SK-N-SH (cell line): ENCODE data around the gene HMG20A. TPM values are rescaled to one million over a fixed set of nuclear protein-coding genes. Genes with fewer than 3 reads are reported as not detected.

Experiments
- CTCF ChIA-PET: fragments of 300-600, 350-600 bp; formaldehyde crosslinking; extraction: SDS; loops from one replicate; lab custom pipeline; 2021; lab: Yijun Ruan, JAX
- POLR2A ChIA-PET: fragments of 350-600 bp; sonication (Branson Sonifier 250); formaldehyde crosslinking; extraction: SDS; loops from one replicate; lab custom pipeline; 2020; ENCODE audit warnings: antibody characterized with exemption, inconsistent platforms; lab: Yijun Ruan, JAX
- DNase-seq: peaks from one replicate; pipeline ENCODE4 v3.0.0; 2012
- H2AFZ ChIP-seq: fragments of 200-600 bp; sonication (generic); 2 replicates; pipeline ENCODE4 v1.8.1; 2016; ENCODE audit warnings: antibody characterized with exemption, mild to moderate bottlenecking, low read depth
- H3F3A ChIP-seq: fragments of 200-600 bp; sonication (generic); replicated peaks from 2 replicates; pipeline ENCODE3; 2016; ENCODE audit warnings: antibody characterized with exemption, mild to moderate bottlenecking; ENCODE audit not compliant: insufficient read depth
- H3K27ac ChIP-seq, 2 experiments: fragments of 200-500 bp in 1 of 2; fragments of 200-600 bp in 1 of 2; sonication (Bioruptor generic) in 1 of 2; sonication (generic), shearing (Covaris generic) in 1 of 2; 2 replicates each; pipeline versions ENCODE4 v1.5.1 to v1.6.1; 2014 to 2016; ENCODE audit warnings: low read depth in 2 of 2, inconsistent platforms in 1 of 2, low read length in 1 of 2, mild to moderate bottlenecking in 1 of 2, mixed read lengths in 1 of 2
- H3K27me3 ChIP-seq: fragments of 200-600 bp; sonication (generic), shearing (Covaris generic); 2 replicates; pipeline ENCODE4 v1.6.1; 2016; ENCODE audit warnings: mixed run types; ENCODE audit not compliant: insufficient read depth
- H3K36me3 ChIP-seq, 2 experiments: fragments of 200-500 bp in 1 of 2; fragments of 200-600 bp in 1 of 2; sonication (Bioruptor generic) in 1 of 2; sonication (generic) in 1 of 2; replicated peaks in 1 of 2; 2 replicates each; pipeline versions ENCODE3 to v1.5.1; 2014 to 2016; ENCODE audit warnings: low read length in 1 of 2, mild to moderate bottlenecking in 1 of 2; ENCODE audit not compliant: insufficient read depth in 2 of 2, control insufficient read depth in 1 of 2
- H3K4me1 ChIP-seq, 2 experiments: fragments of 200-500 bp in 1 of 2; fragments of 200-600 bp in 1 of 2; sonication (Bioruptor generic) in 1 of 2; sonication (generic), shearing (Covaris generic) in 1 of 2; 2 replicates each; pipeline versions ENCODE4 v1.5.1 to v1.6.1; 2014 to 2016; ENCODE audit warnings: low read depth in 1 of 2, low read length in 1 of 2, mixed run types in 1 of 2; ENCODE audit not compliant: insufficient read depth in 2 of 2, control insufficient read depth in 1 of 2
- H3K4me2 ChIP-seq: fragments of 200-600 bp; sonication (generic), shearing (Covaris generic); 2 replicates; pipeline ENCODE4 v1.6.1; 2017; ENCODE audit warnings: mixed run types
- H3K4me3 ChIP-seq, 2 experiments: fragments of 200-500 bp in 1 of 2; fragments of 200-600 bp in 1 of 2; sonication (Bioruptor generic) in 1 of 2; sonication (generic), shearing (Covaris generic) in 1 of 2; 2 replicates each; pipeline versions ENCODE4 v1.5.1 to v1.8.1; 2014 to 2016; ENCODE audit warnings: low read depth in 2 of 2, inconsistent platforms in 1 of 2, low read length in 1 of 2, mild to moderate bottlenecking in 1 of 2, mixed read lengths in 1 of 2, moderate library complexity in 1 of 2
- H3K79me2 ChIP-seq: fragments of 200-600 bp; sonication (generic); 2 replicates; pipeline ENCODE4 v1.8.1; 2017; ENCODE audit warnings: mild to moderate bottlenecking; ENCODE audit not compliant: insufficient read depth
- H3K9ac ChIP-seq: fragments of 200-600 bp; sonication (generic); 2 replicates; pipeline ENCODE4 v1.6.1; 2017; ENCODE audit warnings: mixed run types
- H3K9me2 ChIP-seq: fragments of 200-600 bp; sonication (generic); 2 replicates; pipeline ENCODE4 v1.6.1; 2017; ENCODE audit warnings: mixed run types
- H3K9me3 ChIP-seq: fragments of 200-600 bp; sonication (generic); 2 replicates; pipeline ENCODE4 v1.6.1; 2017; ENCODE audit warnings: mixed run types, mild to moderate bottlenecking, moderate library complexity
- H4K20me1 ChIP-seq: fragments of 200-600 bp; sonication (generic); 2 replicates; pipeline ENCODE4 v1.6.1; 2017; ENCODE audit warnings: mild to moderate bottlenecking, mixed run types; ENCODE audit not compliant: insufficient read depth
- EP300 ChIP-seq, 2 experiments: IDR thresholded peaks; 2 replicates each; pipeline versions ENCODE4 v1.4.0 to v1.6.1; 2012; ENCODE audit warnings: borderline replicate concordance in 1 of 2, low read depth in 1 of 2, low read length in 1 of 2
- FOXJ3 ChIP-seq: sonication (generic); formaldehyde crosslinking; IDR thresholded peaks from 2 replicates; pipeline ENCODE4 v1.5.1; 2020; ENCODE audit warnings: mild to moderate bottlenecking, missing genetic modification reagents
- FOXM1 ChIP-seq: IDR thresholded peaks from 2 replicates; pipeline ENCODE4 v1.4.0; 2012; ENCODE audit warnings: low read depth, mild to moderate bottlenecking
- GATA2 ChIP-seq: sonication (generic); formaldehyde crosslinking; IDR thresholded peaks from 2 replicates; pipeline ENCODE4 v1.5.0; 2020; ENCODE audit warnings: mild to moderate bottlenecking, missing genetic modification reagents
- IRF3 ChIP-seq: fragments of 150-350 bp; IDR thresholded peaks from 2 replicates; pipeline ENCODE4 v1.6.1; 2016; ENCODE audit warnings: mild to moderate bottlenecking, low read depth, low read length
- MAX ChIP-seq: IDR thresholded peaks from 2 replicates; pipeline ENCODE4 v1.4.0; 2012; ENCODE audit warnings: low read depth
- MXI1 ChIP-seq: IDR thresholded peaks from 2 replicates; pipeline ENCODE4 v1.6.1; 2012; ENCODE audit warnings: mild to moderate bottlenecking, low read depth, low read length, improper control_type of control experiment
- PBX3 ChIP-seq: IDR thresholded peaks from 2 replicates; pipeline ENCODE4; 2012
- POLR2AphosphoS5 ChIP-seq: IDR thresholded peaks from 2 replicates; pipeline ENCODE4 v1.6.1; 2012; ENCODE audit warnings: low read depth, low read length
- RAD21 ChIP-seq: IDR thresholded peaks from 2 replicates; pipeline ENCODE4 v1.6.1; 2012; ENCODE audit warnings: mild to moderate bottlenecking, low read length
- REST ChIP-seq: IDR thresholded peaks from 2 replicates; pipeline ENCODE4 v1.6.1; 2012; ENCODE audit warnings: mild to moderate bottlenecking, low read depth, low read length, moderate library complexity
- SMC3 ChIP-seq: IDR thresholded peaks from 2 replicates; pipeline ENCODE4 v1.6.1; 2012; ENCODE audit warnings: low read depth, low read length, improper control_type of control experiment
- TAF1 ChIP-seq: IDR thresholded peaks from 2 replicates; pipeline ENCODE4 v1.6.1; 2012; ENCODE audit warnings: low read depth, mild to moderate bottlenecking, low read length, moderate library complexity, borderline replicate concordance
- TEAD4 ChIP-seq: IDR thresholded peaks from 2 replicates; pipeline ENCODE4 v1.4.0; 2012; ENCODE audit warnings: mild to moderate bottlenecking, borderline replicate concordance; ENCODE audit not compliant: insufficient read depth
- YY1 ChIP-seq: IDR thresholded peaks from 2 replicates; pipeline ENCODE4 v1.4.0; 2012; ENCODE audit warnings: low read depth, mild to moderate bottlenecking
- WGBS: methylation state at CpG from one replicate; pipeline ENCODE4 v1.1.6; 2017; ENCODE audit warnings: low lambda C conversion rate; 5-methylcytosine and 5-hydroxymethylcytosine counted together
- polyA plus RNA-seq, 3 experiments: library from polyadenylated mRNA; depleted of rRNA; stranded (reverse); fragments of >200 nt; gene quantifications; 2 replicates each; pipeline ENCODE4 v1.2.3, GENCODE V29; 2012

HMG20A gene
- polyA plus RNA-seq, 1 of the 3 experiments (the other 2 are of a cell fraction) = 27.7 TPM

- H3K79me2 ChIP-seq = peaks cover 86% of the 10 kb centered on the region
- WGBS = 95% methylated on average over 1 of the region's 1 CpG
- H4K20me1 ChIP-seq = peaks cover 27% of the 10 kb centered on the region
- peaks cover 0 to 18% of the 10 kb centered on the region in 2 experiments; a peak in 2 of 4 replicates for H3K4me1 ChIP-seq
- no peak overlapping the region for H3K9ac ChIP-seq
- POLR2A ChIA-PET = no interaction called here
- TF ChIP-seq EP300 (IDR thresholded peaks at IDR 0.05; ENCODE audit: borderline replicate concordance in 1 of 2, low read depth in 1 of 2, low read length in 1 of 2) (no peak), MXI1 (no peak), REST (no peak), PBX3 (no peak), POLR2AphosphoS5 (no peak), RAD21 (no peak), FOXM1 (no peak), TEAD4 (no peak), TAF1 (no peak), MAX (no peak), SMC3 (no peak)
- H2AFZ ChIP-seq = no peak overlapping the region
- H3K9me3 ChIP-seq = no peaks in the 10 kb centered on the region
- no peaks in the 10 kb centered on the region for H3F3A ChIP-seq
- no peak overlapping the region for H3K4me3 ChIP-seq
- H3K27me3 ChIP-seq = no peaks in the 10 kb centered on the region
- DNase-seq = no peak
- H3K36me3 ChIP-seq = peaks cover 3 to 13% of the 10 kb centered on the region in 2 experiments
- H3K9me2 ChIP-seq = no peaks in the 10 kb centered on the region
- H3K4me2 ChIP-seq = no peak overlapping the region
- H3K27ac ChIP-seq = no peak overlapping the region
- CTCF ChIA-PET = no interaction called here
Observed at GRCh38 chr15:77426871-77427270, 6.2 kb downstream of the HMG20A start.

GRCh38 chr15:77430213-77430612 lies 9.5 kb downstream of the HMG20A start:
- Histone ChIP-seq H3K27me3 (no peaks in the 10 kb centered on the region), H3K4me1 (no peaks in the 10 kb centered on the region; a peak in 1 of 4 replicates), H4K20me1 (peaks cover 14% of the 10 kb centered on the region), H3K4me3 (no peak overlapping the region), H2AFZ (no peak overlapping the region), H3F3A (peaks cover 8% of the 10 kb centered on the region), H3K27ac (no peak overlapping the region), H3K9ac (no peak overlapping the region), H3K9me2 (no peaks in the 10 kb centered on the region), H3K36me3 (peaks cover 0 to 9% of the 10 kb centered on the region in 2 experiments), H3K9me3 (no peaks in the 10 kb centered on the region), H3K4me2 (no peak overlapping the region), H3K79me2 (peaks cover 66% of the 10 kb centered on the region)
- CTCF ChIA-PET = interaction anchor here (0.7 to 2.3 kb wide), 3 partner anchors 11 to 66 kb away, joined by 3 to 9 read pairs (median 3); no protein-coding TSS in a partner anchor
- WGBS = 97% methylated on average over 2 of the region's 2 CpGs
- POLR2A ChIA-PET = no interaction called here
- DNase-seq = no peak
- no peak for TF ChIP-seq TEAD4
- no peak for TF ChIP-seq FOXJ3 (CRISPR knock-in tag)
- TF ChIP-seq GATA2 (CRISPR knock-in tag) = no peak
- no peak for TF ChIP-seq POLR2AphosphoS5
- no peak for TF ChIP-seq MAX
- no peak for TF ChIP-seq YY1
- TF ChIP-seq FOXM1 = no peak
- TF ChIP-seq IRF3 = no peak
- TF ChIP-seq SMC3 = no peak
